NCI-H2107 treated with DMSO at 0.1 percent for 48 hours (cell line): ENCODE results near the gene ZC3H12D.
"Not testable (repeated sequence)": the region's sequence is repeated elsewhere in the genome, so short reads cannot be mapped to it uniquely, and the experiment has no call there.

Experiments used
- DNase-seq: peaks from one replicate; lab custom pipeline; 2025; ENCODE audit not compliant: unreplicated experiment; lab: John Stamatoyannopoulos, UW

Gene ZC3H12D

DNA sequence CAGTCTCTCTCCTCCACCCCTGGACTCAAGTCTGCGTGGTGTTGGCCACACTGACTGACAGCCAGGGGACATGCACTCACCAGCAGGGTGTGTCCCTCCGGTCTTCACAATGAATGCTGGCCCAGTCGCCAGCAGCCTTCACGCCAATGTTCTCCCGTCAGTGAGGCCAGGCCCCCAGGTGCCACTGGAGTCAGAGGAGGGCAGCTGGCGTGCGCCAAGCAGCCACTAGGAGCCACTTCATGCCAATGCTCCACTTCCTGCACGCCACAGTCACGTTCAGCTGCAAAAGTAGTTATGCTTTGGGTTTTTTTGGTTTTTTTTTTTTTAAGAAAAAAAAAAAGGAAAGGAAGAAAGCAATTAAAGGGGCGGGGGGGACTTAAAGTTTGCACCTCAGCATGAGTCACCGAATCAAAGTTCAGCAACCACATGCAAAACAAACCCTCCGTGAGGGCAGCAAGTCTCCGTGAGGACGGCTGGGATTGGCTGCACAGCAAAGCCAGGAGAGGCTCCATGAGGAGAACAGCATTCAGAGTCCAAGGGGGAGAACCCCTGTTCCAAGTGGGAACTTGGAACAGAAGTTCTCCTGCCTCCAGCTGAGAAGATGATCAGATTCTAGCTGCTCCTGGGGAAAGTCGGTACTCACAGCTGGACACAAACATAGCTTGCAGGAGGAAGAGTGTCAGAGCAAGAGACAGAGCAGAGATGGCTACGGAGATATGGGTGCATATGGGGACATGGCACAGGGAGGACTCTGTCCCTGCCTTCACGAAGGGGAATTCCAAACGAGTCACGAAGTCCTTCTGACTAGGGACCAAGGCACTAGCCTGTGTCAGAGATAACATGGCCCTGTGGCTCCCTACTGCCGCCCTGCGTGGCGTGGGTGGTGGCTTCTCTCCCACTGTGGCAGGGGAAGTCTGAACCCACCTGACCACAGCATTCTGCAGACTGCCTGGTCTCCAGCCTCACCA is at the start of gene ZC3H12D:
Gene ZC3H12D (minus strand): TSS at position 282 of the 968 bp plus-strand sequence. CDS start 10,471 bp downstream, outside the sequence.
- DNase-seq = no peak

GRCh38 chr6:149529650-149530049 is 44.8 kb upstream of the ZC3H12D start:
- DNase-seq = no peak

- DNase-seq = no peak
Observed at GRCh38 chr6:149515494-149515893, 30.7 kb upstream of the ZC3H12D start.

GRCh38 chr6:149513915-149514314 is 29.1 kb upstream of the ZC3H12D start:
- DNase-seq = no peak

- DNase-seq = no peak
Observed at GRCh38 chr6:149510793-149511512, 26.1 kb upstream of the ZC3H12D start.

DNA sequence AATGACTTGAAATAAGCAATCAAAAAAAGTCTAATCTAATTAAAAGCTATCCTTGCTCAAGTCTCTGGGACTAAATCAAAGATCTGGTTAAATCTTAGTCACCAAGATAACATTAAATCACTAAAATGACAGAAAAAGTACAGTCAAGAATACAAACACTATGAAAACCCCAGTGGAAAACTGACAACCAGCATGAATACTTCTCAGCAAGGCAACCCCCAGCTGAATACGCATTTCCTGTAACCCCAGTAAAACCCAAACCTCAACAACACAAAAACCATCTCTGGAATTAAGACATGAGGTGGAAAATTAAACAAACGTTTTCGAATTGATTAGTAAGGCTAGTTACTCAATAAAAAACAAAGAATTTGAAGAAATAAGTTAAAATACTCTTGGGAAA is 23.7 kb upstream of the ZC3H12D start:
- no peak for DNase-seq

GRCh38 chr6:149503872-149504271 is 19.1 kb upstream of the ZC3H12D start:
- DNase-seq = no peak

DNA sequence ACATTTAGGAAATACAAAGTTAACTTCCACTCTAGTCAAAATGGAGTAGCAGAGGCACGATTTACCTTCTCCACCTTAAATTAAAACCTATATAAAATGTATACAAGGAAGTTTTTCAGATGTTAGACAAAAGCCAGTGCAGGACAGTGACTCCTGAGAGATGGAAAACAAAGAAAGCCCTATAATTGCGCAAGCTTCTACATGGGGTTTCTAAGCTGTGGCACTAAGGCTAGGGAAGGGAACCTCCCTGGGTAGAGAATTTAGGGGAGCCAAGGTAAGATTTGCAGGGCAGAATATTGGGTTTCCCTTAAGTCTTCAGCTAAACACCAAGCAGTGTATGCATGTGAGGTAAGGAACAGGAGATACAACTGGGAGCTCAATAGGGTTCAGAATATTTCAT is 18.5 kb upstream of the ZC3H12D start:
- no peak for DNase-seq

DNA sequence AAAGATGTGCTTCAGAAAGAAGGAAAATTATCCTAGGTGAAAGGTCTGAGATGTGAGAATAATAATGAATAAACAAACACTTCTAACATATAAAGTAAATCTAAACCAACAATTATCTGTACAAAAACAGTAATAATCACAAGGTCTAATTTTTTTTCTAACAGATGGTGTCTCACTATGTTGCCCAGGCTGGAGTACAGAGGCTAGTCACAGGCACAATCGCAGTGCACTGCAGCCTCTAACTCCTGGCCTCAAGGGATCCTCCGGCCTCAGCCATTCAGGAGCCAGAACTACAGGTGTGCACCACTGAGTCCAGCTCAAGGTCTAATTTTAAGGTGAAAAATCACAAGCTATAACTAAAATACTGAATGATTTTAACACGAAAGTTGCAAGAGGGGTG is 17.0 kb upstream of the ZC3H12D start:
- no peak for DNase-seq

GRCh38 chr6:149501201-149501600 is 16.4 kb upstream of the ZC3H12D start:
- no peak for DNase-seq

- DNase-seq = no peak
Observed at GRCh38 chr6:149500096-149500495, 15.3 kb upstream of the ZC3H12D start.

DNA sequence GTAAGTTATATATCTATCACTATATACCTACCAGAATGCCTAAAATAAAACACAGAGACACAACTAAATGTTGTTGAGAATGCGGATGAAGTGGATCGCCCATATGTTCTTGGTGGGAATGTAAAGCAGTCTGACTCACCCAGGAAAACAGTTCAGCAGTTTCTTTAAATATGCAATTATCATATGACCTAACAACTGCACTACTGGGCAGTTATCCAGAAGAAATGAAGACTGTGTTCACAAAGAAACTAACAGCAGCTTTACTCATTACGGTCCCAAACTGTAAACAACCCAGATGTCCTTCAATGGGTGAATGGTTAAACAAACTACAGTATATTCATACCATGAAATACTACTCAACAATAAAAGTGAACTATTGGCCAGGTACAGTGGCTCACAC is 14.3 kb upstream of the ZC3H12D start:
- no peak for DNase-seq

DNA sequence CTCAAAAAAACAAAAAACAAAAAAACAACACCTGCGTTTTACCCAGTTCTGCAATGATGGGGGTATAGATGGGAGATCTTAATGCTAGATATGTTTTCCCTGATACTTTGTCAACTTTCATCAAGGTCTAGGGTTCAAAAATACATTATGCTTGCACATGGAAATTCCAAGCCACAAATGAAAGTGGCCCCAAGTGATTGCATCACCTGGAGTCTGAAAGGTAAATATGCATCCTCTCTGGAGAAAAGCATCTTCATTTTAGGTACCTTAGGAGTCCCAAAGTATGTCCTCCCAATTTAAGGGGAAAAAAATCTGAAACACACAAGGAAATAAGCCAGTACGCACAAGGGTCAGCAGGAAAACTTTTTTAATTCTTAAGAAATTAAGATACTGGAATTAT is 12.6 kb upstream of the ZC3H12D start:
- no peak for DNase-seq

GRCh38 chr6:149496597-149496996 is 11.8 kb upstream of the ZC3H12D start:
- DNase-seq = not testable (repeated sequence)

- not testable (repeated sequence) for DNase-seq
Observed at GRCh38 chr6:149495349-149496016, 10.7 kb upstream of the ZC3H12D start.

DNA sequence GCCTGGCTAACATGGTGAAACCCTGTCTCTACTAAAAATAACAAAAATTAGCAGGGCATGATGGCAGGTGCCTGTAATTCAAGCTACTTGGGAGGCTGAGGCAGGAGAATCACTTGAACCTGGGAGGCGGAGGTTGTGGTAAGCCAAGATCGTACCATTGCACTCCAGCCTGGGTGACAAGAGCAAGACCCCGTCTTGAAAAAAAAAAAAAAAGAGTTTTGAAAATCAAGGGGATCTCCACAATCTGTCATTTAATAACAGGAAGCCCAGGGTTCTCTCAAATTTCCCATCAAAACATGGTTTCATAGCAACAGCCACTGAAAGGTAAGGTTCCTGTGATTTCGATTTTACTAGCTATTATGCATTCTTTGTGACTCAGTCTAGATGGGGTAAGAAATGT is 10.0 kb upstream of the ZC3H12D start:
- not testable (repeated sequence) for DNase-seq

DNA sequence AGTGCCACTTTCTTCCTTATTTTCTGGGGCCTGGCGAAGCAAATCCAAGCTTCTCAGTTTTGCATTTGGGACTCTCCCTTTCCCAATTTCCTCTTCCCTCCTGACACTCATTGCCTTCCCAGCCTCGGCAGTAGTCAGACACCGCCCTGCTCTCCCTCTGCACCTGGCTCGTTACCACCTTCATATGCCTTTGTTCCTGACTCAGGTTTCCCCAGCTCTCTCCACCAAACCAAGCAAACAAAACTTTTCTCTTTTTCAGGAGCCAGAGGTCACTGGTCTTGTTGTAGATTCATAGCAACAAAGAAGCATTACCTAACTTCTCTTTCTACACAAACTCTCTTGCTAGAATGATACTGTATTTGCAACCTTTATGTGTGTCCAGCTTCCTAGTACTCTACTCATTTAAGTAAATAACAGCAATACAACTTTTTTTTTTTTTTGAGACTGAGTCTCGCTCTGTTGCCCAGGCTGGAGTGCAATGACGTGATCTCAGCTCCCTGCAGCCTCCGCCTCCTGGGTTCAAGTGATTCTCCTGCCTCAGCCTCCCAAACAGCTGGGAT is 9.0 kb upstream of the ZC3H12D start:
- DNase-seq = peak; percentile 37

DNA sequence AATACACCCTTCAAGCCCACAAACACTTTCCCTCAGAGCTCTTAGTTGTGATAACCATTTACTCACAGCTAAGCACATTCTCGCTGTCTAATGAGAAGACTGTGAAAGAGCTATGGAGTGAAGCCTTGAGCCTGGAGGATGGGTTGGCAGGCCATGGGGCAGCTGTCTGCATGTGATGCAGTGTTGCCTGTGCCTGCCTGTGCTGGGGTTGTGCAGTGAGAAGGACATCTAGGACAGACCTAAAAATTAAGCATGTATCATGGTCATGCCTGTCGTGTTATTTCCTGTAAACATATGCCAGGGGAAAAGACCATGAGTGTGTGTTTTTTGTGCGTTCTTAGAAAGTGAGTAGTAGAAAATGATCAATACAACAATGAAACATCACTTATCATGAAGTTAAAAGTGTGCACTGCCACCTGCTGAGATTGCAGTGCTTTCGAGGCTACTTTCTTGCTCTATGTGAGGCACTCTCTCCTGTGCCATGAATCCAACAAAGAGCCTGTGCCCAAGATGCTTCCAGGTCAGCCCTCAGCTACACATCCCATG is 8.1 kb upstream of the ZC3H12D start:
- no peak for DNase-seq

GRCh38 chr6:149489967-149490366 is 5.2 kb upstream of the ZC3H12D start:
- DNase-seq = no peak

- no peak for DNase-seq
Observed at GRCh38 chr6:149488815-149489214, 4.0 kb upstream of the ZC3H12D start.

GRCh38 chr6:149487316-149487715 is 2.5 kb upstream of the ZC3H12D start:
- no peak for DNase-seq
